Stimulated activated CD4-positive, alpha-beta T cell treated with anti-CD3 and anti-CD28 coated beads, Interleukin-15, amount 100 ng/mL, for 48 hours (primary cell): Measurements from ENCODE around the gene CYS1.
"Not testable (repeated sequence)": the region's sequence is repeated elsewhere in the genome, so short reads cannot be mapped to it uniquely, and the experiment has no call there.

Source experiments
- DNase-seq, 2 donors: peaks; one replicate each; pipeline ENCODE4 v3.0.0-alpha.2; 2020; ENCODE audit warnings: low read depth in 2 of 2

The CYS1 gene

GRCh38 chr2:10030798-10031197, 49.4 kb downstream of the CYS1 start:
- not testable (repeated sequence) for DNase-seq

DNA sequence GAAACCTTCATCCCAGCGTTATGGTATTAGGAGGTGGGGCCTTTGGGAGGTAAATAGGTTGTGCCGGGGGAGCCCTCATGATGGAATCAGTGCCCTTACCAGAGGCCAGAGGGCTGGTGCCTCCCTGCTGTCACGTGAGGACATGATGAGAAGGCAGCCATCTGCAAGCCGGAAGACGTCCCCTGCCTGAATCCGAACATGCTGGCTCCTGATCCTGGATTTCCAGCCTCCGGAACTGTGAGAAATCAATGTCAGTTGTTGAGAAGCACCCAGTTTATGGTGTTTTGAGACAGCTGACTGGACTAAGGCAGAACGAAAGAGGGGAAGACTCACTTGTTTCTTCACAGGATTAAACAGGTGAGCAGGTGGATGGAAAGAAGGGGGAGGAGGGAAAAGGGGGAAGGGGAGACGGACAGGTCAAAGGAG, 49.9 kb downstream of the CYS1 start:
- no peak for DNase-seq

- DNase-seq = no peak
Observed at GRCh38 chr2:10029875-10030223, 50.4 kb downstream of the CYS1 start.

GRCh38 chr2:10028988-10029874, 51.0 kb downstream of the CYS1 start:
- peak in 1 of 2 donors; percentile 14 for DNase-seq

- DNase-seq = no peak
Observed at GRCh38 chr2:10028407-10028987, 51.7 kb downstream of the CYS1 start.

GRCh38 chr2:10027660-10028330, 52.4 kb downstream of the CYS1 start:
- DNase-seq = no peak

DNA sequence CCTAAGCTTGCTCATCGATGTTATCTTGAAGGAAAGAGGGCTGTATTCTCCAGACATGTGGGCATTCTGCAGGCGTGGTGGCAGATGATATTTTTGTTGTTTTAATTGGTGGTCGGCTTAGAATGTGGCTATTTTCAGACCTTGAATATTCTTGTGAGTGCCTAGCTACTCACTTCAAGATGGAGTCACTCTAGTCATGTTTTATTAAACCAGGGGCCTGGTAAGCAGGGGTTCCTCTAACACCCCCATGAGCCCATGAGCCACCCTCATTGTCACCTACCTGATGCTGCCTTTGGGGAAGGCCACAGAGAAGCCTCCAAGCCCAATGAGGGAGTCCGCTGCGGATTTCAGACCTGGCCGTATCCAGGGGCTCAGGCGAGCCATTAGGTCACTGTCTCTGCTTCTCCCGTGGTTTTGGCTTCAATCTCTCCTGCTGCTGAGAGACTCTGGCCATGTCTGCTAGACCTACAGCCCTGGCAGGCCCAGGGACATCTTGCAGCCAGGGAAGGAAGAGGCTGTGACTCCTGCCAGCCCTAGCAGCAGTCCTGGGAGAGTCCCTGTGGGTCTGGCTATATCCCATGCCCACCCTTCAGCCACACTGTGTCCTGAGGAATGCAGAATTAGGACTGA, 53.2 kb downstream of the CYS1 start:
- no peak for DNase-seq

GRCh38 chr2:10022966-10023662, 57.1 kb downstream of the CYS1 start:
- no peak for DNase-seq

GRCh38 chr2:10022445-10022844, 57.8 kb downstream of the CYS1 start:
- no peak for DNase-seq

DNA sequence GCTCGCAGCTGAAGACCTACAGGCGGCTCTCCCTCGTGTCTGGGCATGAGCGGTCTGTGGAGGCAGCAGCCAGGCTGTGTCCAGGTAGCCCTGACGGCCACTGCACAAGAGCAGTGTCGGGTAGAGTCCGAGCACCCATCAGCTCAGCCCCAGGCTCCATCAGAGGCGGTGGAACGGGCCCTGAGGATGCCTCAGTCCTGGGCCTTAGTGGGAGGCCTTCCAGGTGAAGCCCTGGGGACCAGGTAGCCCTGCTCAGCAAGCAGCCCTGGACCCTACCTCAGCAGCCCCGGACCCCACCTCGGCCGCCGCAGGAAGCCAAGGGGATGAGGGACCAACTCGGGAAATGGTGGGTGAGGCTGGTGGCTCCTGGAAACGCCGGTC, 58.2 kb downstream of the CYS1 start:
- DNase-seq = no peak

DNA sequence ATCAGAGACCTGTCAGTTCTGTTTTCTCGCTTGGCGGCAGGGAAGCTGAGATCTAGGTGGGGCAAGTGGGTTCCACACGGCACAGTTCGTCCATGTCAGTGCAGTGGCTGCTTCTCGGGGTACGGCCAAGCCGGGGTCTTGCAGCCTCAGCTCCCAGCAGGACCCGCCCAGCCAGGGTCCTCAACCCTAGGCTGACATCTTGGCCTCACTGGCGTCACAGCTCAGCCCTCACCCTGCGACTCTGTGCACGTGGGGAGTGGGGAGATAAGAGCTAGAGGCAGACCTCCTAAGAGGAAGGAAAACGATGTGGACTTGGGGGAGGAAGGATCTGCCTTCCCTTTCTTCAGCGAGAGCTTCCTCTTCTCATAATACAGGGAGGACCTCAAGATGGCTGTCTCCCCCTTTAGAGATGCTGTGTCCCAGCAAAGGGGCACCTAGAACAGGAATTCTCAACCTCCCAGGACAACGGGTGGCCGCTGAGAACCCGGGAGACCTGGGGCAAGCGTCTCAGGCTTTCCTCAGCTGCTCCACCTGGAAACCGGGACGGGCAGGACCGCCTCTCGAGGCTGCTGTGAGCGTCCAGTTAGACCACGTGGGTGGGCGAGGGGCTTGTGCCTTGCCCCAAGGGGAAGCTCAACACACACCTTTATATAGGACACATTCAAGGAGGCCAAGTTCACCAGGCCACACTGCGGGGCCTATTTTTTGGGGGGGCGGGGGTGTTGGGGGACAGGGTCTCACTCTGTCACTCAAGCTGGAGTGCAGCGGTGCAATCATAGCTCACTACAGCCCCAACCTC, 60.4 kb downstream of the CYS1 start:
- DNase-seq = no peak

GRCh38 chr2:10019174-10019573, 61.0 kb downstream of the CYS1 start:
- no peak for DNase-seq

DNA sequence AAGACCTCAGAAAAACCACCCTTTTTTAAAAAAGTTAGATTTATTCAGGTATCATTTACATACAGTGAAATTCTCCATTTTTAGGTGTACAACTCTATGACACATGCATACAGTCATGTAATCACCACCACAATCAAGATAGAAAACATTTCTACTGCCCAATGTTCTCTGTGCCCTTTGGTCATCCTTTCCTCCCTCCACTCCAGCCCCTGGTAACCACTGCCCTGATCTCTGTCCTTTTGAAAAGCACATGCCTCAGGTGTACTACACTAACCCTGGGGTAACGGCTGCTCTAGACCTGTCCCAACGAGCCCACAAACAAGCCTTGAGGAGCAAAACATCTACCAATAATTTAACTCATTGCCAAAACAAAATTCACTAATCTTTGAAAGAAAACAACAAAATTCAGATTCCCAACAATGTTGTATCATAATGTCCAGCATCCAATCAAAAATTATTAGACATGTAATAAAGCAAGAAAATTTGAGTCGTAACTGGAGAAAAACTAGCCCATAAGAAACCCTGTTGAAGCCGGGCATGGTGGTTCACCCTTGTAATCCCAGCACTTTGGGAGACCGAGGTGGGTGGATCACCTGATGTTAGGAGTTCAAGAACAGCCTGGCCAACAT, 62.8 kb downstream of the CYS1 start:
- no peak for DNase-seq

GRCh38 chr2:10016802-10017258, 63.4 kb downstream of the CYS1 start:
- DNase-seq = no peak

- DNase-seq = no peak
Observed at GRCh38 chr2:10016001-10016801, 64.0 kb downstream of the CYS1 start.

- DNase-seq = not testable (repeated sequence)
Observed at GRCh38 chr2:10015376-10015989, 64.7 kb downstream of the CYS1 start.

GRCh38 chr2:10014418-10015190, 65.6 kb downstream of the CYS1 start:
- DNase-seq = no peak
